ENCODE measurements around the gene TTLL1.
"Not testable (repeated sequence)": the region's sequence is repeated elsewhere in the genome, so short reads cannot be mapped to it uniquely, and the experiment has no call there.

Gene TTLL1

GRCh38 chr22:43066134-43066533 is 23.1 kb downstream of the TTLL1 start:
- FAIRE-seq: no peak

DNA sequence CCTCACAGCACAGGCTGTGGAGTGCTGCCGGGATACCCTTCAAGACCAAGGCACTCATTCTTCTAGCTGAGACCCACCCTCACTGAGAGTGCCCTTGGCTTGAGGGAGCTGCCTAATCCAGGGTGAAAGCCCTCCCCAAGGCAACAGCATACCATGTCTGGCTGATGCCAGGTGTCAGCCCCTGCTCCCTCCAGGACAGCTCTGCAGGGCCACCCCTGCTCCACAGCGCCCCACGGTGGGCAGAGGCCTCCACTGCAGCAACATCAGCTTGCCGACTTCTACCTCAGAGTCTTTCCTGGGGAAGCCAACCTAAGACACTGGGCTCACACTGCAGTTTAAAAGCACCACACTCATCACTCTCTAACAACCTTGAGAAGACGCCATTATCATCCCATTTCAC is 29.0 kb downstream of the TTLL1 start:
- no peak for FAIRE-seq

DNA sequence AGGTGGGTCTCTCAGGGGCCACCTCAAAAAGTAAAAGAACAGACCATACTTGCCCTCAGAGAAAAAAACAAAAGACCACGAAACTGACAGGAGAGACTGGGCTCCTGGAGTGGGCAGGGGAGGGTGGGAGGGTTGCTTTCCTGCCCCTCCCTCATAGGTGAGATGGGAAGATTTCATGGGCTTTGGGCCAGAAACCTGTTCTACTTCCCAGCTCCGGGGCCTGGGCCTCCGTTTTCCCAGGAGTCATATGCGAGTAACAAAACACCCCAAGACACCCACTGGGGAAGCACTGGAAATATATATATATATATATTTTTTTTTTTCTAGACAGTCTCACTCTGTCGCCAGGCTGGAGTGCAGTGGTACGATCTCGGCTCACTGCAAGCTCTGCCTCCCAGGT is 31.6 kb downstream of the TTLL1 start:
- no peak for FAIRE-seq

- no peak for FAIRE-seq
These were observed 36.0 kb downstream of the TTLL1 start for GRCh38 chr22:43053176-43053575.

- FAIRE-seq: no peak
These were observed 38.2 kb downstream of the TTLL1 start for GRCh38 chr22:43050995-43051394.

- no peak for FAIRE-seq
These were observed 41.6 kb downstream of the TTLL1 start for GRCh38 chr22:43047605-43048004.

- no peak for FAIRE-seq
These were observed 44.9 kb downstream of the TTLL1 start for GRCh38 chr22:43044290-43044712.

- no peak for FAIRE-seq
These were observed 47.0 kb downstream of the TTLL1 start for GRCh38 chr22:43042101-43042780.

- FAIRE-seq: no peak
These were observed 49.4 kb downstream of the TTLL1 start for GRCh38 chr22:43039800-43040199.

DNA sequence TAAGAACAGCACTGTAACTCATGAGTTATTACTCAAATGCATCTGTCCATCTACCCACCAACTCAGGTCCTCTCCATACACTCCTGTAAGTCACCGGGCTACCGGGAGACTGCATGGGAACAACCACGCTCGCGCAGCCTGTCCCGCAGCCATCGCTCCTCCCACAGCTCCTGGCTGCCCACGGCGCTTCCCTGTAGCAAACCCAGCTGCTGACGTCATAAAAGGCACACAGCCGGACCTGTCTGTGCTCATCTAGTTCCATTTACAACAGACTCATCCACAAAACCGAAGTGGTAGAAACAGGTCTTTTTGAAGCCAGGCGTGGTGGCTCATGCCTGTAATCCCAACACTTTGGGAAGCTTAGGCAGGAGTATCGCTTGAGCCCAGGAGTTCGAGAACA is 50.9 kb downstream of the TTLL1 start:
- FAIRE-seq: no peak

DNA sequence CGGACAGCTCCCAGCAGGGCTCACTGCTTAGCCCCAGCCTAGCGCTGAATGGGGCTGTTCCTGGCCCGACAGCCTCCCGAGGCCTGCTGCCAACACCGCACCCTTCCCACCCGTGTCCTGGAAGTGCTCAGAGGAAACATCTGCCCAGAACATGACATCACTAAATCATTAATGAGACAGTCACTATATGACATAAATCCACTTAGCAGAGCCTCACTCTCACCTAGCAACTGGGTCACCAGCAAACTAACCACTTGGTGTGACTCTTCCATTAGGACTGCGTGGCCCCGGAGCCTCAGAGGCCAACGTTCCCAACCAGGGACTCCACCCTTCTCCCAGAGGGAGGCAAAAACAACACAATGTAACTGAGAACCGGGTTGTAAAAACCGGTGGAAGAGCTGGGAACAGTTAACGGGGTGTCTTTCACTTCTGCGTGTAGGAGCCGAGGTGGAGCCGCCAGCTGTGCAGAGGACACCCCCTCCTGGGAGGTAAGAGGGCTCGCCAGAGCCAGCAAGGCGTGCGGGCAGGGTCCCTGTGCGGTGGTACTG is 52.8 kb downstream of the TTLL1 start:
- no peak for FAIRE-seq

DNA sequence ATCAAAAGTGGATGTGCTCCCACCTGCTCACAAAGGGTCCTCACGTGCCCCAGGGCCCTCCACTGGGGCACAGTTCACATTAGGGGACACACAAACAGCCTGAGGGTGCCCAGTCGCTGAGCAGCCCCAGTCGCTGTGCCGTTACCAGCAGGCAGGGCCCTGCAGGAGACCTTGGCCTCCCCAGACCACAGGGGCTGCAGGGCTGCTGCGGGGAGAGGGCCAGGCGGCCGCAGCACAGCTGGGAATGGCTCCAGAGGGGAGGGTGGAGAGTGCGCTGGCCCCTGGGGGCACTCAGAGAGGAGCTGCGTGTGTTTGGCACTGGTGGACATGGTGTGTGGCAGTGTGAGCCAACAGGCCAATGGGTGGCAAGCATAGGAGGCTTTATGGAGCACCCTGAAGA is 53.9 kb downstream of the TTLL1 start:
- no peak for FAIRE-seq

- FAIRE-seq: no peak
These were observed 57.6 kb downstream of the TTLL1 start for GRCh38 chr22:43031617-43032016.

- FAIRE-seq: no peak
These were observed 70.6 kb downstream of the TTLL1 start for GRCh38 chr22:43018615-43019014.

GRCh38 chr22:43017525-43018460 is 71.4 kb downstream of the TTLL1 start:
- FAIRE-seq: no peak

GRCh38 chr22:43016150-43016549 is 73.0 kb downstream of the TTLL1 start:
- not testable (repeated sequence) for FAIRE-seq

GRCh38 chr22:43015677-43016042 is 73.5 kb downstream of the TTLL1 start:
- no peak for FAIRE-seq

DNA sequence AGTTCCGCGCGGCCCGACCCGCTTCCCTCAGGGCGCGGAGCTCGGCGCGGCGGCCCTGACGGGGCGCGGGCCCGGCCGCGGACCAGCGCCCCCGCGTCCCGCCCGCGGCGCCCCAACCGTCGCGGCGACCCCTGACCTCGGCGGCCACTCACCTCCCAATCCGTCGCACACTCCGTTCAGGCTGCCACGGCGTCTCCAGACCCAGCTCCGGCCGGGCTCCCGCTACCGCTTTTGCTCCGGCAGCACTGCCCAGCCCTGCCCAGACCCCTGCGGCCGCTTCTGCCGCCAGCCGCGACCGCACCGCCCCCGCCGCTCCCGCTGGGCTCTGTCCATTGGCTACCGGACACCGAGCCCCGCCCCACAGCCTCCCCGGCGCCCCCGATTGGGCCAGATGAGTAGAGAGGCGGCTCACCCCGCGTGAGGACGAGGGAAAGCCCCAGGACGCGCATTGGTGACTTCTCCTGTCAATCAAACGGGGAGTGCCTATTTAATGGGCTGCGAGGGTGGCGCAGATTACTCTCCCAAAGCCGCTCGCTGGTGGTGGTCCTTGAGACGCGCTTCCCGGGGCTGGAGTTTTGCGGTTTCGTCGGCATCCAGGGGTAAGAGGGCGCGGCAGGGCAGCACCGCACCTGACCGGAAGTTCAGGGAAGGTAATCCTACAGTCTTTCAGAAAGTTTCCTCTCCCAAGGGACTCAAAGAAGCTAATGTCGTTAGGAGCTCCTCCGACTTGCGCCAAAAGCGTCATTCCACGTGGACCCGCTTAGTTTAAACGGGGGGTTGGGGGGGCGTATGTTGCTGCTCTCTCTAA is 74.1 kb downstream of the TTLL1 start, which contains the start of gene PACSIN2:
Gene PACSIN2 (minus strand): TSS at position 281 of the 808 bp plus-strand sequence. CDS start 103,069 bp downstream, outside the sequence.
- FAIRE-seq: no peak

DNA sequence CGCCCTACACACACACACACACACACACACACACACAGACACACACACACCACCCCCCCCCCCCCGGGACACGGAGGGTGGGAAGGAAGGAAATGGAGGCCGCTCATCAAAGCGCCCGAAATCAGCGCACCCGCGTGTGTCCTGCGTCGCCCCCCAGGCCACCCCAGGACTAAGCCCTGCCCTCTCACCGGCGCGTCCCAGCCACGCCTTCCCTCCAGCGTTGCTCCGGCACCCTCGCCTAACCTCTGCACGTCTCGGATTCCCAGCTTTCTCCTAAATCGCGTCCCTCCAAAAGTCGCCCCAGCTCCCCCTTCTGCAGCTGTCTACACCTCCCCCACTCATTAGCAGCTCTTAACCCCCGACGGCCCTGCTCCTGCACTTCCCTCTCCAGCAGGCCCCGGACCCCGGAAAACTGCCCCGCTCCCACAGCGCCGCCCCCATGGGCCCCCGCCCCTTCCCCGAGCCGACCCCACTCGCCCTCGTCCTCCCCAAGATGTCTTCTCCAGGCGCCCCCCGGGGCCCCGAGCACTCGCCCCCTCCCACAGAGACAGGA is 74.8 kb downstream of the TTLL1 start:
- no peak for FAIRE-seq

- FAIRE-seq: no peak
These were observed 75.6 kb downstream of the TTLL1 start for GRCh38 chr22:43013355-43014315.

DNA sequence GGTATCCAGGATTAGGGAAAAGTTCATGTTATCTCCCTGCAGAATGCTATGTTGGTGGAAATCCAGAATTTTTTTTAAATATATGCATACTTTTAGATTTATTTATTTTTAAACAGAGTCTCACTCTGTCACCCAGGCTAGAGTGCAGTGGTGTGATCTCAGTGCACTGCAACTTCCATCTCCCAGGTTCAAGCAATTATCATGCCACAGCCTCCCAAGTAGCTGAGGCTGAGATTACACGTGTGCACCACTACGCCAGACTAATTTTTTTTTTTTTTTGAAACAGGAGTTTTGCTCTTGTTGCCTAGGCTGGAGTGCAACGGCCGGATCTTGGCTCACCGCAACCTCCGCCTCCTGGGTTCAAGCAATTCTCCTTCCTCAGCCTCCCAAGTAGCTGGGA is 76.8 kb downstream of the TTLL1 start:
- no peak for FAIRE-seq
